ENCODE measurements around the gene WRAP73. TPM values are rescaled to one million over a fixed set of nuclear protein-coding genes. Genes with fewer than 3 reads are reported as not detected.

WRAP73 gene
- total RNA-seq, 1 donor from 2014 or later: 22.5 TPM

DNA sequence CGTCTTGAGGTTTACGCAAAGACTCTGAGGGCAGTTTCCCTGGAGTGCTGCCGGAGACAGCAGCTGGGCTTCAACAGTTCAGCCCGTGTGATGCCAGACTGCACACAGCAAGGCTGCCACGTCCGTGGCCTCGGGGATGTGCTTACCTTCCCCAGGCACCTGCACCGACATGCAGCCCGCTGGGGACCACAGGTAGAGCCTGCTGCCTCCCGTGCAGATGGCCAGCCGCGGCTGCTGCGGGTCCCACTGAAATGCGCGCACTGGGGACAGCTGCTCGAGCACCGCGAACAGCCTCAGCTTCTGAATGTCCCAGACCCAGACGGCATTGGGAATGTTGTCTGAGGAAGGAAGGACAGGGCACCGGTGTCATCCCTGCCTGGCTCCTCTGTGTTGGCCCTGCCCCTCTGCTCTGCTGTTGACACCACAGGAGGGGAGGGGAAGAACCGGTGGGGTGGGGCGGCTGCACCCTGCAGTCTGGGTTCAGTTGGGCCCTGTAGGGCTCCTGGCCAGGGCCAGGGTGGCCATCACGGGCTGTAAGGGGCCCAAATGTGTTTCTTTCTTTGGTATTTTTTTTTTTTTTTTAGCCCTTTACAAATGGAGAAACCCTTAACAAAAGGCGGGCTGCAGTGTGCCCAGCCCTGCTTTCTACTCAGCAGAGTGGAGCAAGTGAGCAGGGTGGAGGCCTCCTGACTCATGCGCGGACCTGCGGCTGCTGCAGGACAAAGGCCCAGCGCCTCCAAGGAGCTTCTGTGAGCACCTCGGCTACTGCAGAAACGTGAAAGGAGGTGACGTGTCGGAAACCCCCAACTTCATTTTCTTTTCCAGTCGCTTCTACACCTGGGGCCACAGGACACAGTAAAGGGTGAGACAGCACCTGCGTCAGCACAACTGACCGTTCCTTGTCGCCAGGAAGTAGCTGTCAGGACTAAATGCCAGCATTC, 18.3 kb downstream of the WRAP73 start:
- TF ChIP-seq, protein P1, sequence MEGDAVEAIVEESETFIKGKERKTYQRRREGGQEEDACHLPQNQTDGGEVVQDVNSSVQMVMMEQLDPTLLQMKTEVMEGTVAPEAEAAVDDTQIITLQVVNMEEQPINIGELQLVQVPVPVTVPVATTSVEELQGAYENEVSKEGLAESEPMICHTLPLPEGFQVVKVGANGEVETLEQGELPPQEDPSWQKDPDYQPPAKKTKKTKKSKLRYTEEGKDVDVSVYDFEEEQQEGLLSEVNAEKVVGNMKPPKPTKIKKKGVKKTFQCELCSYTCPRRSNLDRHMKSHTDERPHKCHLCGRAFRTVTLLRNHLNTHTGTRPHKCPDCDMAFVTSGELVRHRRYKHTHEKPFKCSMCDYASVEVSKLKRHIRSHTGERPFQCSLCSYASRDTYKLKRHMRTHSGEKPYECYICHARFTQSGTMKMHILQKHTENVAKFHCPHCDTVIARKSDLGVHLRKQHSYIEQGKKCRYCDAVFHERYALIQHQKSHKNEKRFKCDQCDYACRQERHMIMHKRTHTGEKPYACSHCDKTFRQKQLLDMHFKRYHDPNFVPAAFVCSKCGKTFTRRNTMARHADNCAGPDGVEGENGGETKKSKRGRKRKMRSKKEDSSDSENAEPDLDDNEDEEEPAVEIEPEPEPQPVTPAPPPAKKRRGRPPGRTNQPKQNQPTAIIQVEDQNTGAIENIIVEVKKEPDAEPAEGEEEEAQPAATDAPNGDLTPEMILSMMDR (IDR thresholded peaks at IDR 0.05): no peak

DNA sequence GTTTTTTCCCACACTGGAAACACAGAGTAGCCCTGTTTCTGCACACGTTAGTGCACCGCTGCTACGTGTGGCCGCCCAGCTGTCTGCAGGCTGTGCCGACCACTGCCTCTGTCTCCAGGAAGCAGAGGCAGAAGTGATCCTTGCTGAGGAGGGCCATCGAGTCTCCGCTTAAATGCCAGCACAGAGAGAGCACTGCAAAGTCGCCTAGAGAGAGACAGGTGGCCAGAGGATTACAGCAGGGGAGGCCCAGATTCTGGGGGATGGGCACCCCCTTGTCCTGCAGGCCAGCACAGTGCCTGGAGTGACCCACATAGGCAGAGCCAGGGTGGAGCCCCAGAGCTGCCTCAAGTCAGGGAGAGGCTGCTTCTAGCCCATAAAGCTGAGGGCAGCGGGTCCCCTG, 19.0 kb downstream of the WRAP73 start:
- no peak for ATAC-seq
- intact Hi-C loops (cut with DNase I): no loop called here
- H3K36me3 ChIP-seq: peaks cover 96% of the 10 kb centered on the region

More for the DNA sequence above, 18.3 kb downstream of the WRAP73 start:
- Histone ChIP-seq H3K27ac (no peak overlapping the region), H3K9me3 (no peaks in the 10 kb centered on the region), H3K4me3 (no peak overlapping the region), H3K4me1 (peaks cover 7% of the 10 kb centered on the region), H3K27me3 (ENCODE audit: low read depth) (no peaks in the 10 kb centered on the region), H3K36me3 (peaks cover 100% of the 10 kb centered on the region)
- no peak for ATAC-seq
- intact Hi-C loops (cut with DNase I): no loop called here
- DNase-seq: peak; percentile 44

DNA sequence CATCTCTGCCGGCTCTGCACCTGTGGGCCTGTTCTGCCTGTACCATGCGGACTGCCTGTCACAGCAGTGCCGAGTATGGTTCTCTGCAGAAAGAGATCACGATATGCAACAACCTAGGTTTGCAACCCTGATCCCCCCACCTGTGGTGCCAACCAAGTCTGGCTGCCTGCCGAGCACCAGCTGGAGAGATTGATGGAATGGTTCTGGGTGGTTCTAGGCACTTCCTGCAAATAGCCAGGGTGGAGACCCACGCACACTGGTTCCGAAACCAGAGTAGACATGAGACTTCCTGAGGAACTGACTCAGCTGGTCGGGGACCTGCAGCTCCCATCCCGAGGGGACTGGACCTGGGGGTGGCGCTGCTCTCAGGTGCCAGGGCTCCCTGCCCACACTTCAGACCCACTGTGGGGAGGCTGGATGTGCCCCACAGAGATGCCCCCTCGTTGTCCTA, 19.7 kb downstream of the WRAP73 start:
- peaks cover 18% of the 10 kb centered on the region for H3K4me1 ChIP-seq
- no peak overlapping the region for H3K4me3 ChIP-seq
- H3K27ac ChIP-seq: no peak overlapping the region
- peak; percentile 48 for DNase-seq
- H3K36me3 ChIP-seq: peaks cover 89% of the 10 kb centered on the region
- no peaks in the 10 kb centered on the region for H3K9me3 ChIP-seq
- TF ChIP-seq, protein P1 (IDR thresholded peaks at IDR 0.05): no peak
- intact Hi-C loops (cut with DNase I): no loop called here
- ATAC-seq: no peak
- no peaks in the 10 kb centered on the region for H3K27me3 ChIP-seq (ENCODE audit: low read depth)

More for the DNA sequence above, 19.0 kb downstream of the WRAP73 start:
- TF ChIP-seq, protein P1 (IDR thresholded peaks at IDR 0.05): no peak
- Histone ChIP-seq H3K27ac (no peak overlapping the region), H3K27me3 (ENCODE audit: low read depth) (no peaks in the 10 kb centered on the region), H3K4me1 (peaks cover 12% of the 10 kb centered on the region), H3K9me3 (no peaks in the 10 kb centered on the region), H3K4me3 (no peak overlapping the region)
- DNase-seq: no peak

GRCh38 chr1:3629561-3630160, 20.2 kb downstream of the WRAP73 start:
- no peak overlapping the region for H3K27ac ChIP-seq

GRCh38 chr1:3628445-3628844, 21.5 kb downstream of the WRAP73 start:
- intact Hi-C loops (cut with DNase I): no loop called here
- peaks cover 71% of the 10 kb centered on the region for H3K36me3 ChIP-seq
- TF ChIP-seq, protein P1 (IDR thresholded peaks at IDR 0.05): no peak
- DNase-seq (peak; percentile 17), ATAC-seq (no peak)
- H3K4me3 ChIP-seq: no peak overlapping the region
- peaks cover 24% of the 10 kb centered on the region for H3K4me1 ChIP-seq
- H3K27me3 ChIP-seq (ENCODE audit: low read depth): no peaks in the 10 kb centered on the region
- H3K9me3 ChIP-seq: no peaks in the 10 kb centered on the region
- H3K27ac ChIP-seq: no peak overlapping the region

More at GRCh38 chr1:3629561-3630160, 20.2 kb downstream of the WRAP73 start:
- Histone ChIP-seq H3K4me3 (no peak overlapping the region), H3K27me3 (ENCODE audit: low read depth) (no peaks in the 10 kb centered on the region), H3K4me1 (peaks cover 18% of the 10 kb centered on the region), H3K36me3 (peaks cover 83% of the 10 kb centered on the region), H3K9me3 (no peaks in the 10 kb centered on the region)
- TF ChIP-seq, protein P1 (IDR thresholded peaks at IDR 0.05): no peak
- ATAC-seq (no peak), DNase-seq (peak; percentile 19)
- intact Hi-C loops (cut with DNase I): no loop called here

Measured in lower lobe of right lung (tissue), 2 donors.